GM19467 (cell line): ENCODE data around the gene PABPC3.

Experiments
- ATAC-seq: cut with Tn5 transposase; IDR thresholded peaks from one replicate; pipeline ENCODE4 v1.9.1; 2021; ENCODE audit warnings: mild to moderate bottlenecking, moderate library complexity; ENCODE audit not compliant: unreplicated experiment

PABPC3 gene

DNA sequence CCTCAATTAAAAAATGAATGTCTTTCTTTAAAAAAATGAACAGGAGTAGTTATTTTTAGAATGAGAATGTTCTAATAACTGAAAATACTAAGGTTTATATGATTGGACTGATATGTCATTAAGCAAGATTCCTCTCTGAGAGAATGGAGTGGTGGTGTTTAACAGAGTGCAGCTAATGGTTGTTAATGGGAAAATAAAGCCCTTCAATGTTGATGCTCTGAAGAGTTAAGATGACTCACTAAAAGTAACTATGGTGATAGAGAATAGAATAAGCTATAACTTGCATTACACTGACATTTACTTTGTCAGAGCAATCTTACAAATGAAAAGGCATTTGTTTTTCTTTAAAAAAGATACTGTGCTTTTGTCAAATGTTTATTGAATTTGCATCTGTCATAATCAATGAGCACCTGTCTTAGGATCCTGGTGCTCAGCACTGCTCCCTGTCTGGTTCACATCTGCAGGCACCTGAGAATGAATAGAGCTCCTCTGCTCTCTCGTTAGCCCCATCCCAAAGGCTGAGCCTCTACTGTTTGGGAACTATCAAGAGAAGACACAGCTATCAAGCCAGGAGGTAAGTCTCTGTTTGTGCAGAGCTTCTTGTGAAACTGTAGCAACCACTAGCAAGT is 15.1 kb downstream of the PABPC3 start:
- ATAC-seq: no peak

DNA sequence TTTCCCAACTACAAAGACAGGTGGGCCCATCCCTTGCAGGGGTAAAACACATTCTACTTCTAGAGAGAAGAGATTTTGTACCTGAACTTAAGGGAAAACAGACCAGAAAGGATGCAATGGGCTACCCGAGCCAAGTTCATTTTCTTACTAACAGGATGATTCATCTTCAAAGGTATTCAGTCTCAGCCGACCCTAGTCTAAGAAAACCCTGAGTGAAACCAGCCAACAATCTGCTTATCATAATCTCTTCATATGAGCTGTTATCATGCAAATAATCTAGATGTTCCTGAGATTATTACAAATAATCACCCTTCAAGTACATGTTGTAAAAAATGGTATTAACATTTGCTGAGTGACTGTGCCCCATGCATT is 15.6 kb downstream of the PABPC3 start:
- no peak for ATAC-seq

DNA sequence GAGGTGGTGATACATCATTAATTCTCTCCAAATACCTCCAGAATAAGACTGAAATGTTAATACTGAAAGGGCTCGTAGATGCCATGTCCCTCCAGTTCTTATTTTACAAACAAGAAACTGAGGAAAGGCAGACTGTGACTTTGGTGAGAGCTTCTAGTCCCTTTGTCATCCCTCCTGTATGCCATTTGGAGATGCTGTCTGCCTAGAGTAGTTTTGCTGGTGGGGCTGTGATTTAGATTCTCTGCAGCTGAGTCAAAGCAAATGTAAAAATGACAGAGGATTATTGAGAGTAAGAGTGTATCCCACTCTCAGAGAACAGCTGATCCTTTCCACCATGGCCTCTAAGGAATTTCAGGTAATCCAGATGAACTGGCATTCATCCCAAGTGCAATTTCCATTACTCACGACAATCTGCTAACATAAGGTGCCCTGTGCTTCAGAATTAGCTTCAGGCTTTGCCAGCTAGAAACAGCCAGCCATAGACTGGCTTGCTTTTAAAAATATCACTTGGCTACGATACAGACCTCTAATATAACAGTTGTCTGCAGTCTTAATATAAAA is 16.8 kb downstream of the PABPC3 start:
- no peak for ATAC-seq

- ATAC-seq: peak; percentile 58
These were observed 18.3 kb downstream of the PABPC3 start for GRCh38 chr13:25114220-25114619.

DNA sequence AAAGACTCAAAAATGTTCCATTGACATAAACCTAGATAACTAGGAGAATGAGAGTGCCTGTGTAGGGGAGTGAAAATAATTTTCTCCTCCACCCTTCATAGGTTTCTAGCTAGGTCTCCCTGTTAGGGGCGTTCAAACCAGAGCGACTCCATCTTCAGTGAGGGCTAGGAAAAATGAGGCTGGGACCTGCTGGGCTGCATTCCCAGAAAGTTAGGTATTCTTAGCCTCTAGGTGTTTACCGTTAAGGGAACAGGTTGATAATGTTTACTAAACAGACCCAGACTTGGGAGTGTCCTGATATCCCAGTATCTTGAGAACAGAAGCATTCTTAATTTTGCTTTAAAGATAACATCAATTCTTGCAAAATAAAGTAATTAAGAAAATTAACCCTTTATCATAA is 20.1 kb downstream of the PABPC3 start:
- no peak for ATAC-seq

GRCh38 chr13:25117312-25117711 is 21.4 kb downstream of the PABPC3 start:
- no peak for ATAC-seq

DNA sequence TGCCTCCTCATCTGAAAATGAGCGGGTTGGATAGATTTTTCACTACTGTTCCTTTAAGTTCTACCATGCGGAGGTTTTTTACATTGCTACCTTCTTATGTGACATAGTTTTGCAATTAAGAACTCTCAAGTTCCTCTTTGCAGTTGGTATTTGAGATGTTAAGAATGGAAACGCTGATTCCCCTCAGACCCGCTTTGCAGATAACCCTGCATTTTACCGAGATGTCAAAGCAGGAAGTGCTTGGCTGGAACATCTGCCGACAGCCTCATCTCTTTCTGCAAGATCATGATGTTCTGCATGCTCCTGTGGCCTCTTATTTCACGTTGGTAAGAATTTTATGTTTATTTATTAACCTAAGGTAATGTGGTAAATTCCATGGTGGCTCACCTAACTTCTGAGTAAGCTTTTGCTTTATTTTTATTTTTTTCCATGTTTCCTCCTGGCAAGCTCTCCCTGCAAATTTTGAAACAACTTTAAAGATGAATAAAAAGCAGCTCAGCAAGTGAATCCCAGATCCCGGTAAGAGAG is 22.5 kb downstream of the PABPC3 start:
- no peak for ATAC-seq

- no peak for ATAC-seq
These were observed 35.0 kb downstream of the PABPC3 start for GRCh38 chr13:25130944-25131343.

GRCh38 chr13:25131881-25132420 is 36.0 kb downstream of the PABPC3 start:
- no peak for ATAC-seq

DNA sequence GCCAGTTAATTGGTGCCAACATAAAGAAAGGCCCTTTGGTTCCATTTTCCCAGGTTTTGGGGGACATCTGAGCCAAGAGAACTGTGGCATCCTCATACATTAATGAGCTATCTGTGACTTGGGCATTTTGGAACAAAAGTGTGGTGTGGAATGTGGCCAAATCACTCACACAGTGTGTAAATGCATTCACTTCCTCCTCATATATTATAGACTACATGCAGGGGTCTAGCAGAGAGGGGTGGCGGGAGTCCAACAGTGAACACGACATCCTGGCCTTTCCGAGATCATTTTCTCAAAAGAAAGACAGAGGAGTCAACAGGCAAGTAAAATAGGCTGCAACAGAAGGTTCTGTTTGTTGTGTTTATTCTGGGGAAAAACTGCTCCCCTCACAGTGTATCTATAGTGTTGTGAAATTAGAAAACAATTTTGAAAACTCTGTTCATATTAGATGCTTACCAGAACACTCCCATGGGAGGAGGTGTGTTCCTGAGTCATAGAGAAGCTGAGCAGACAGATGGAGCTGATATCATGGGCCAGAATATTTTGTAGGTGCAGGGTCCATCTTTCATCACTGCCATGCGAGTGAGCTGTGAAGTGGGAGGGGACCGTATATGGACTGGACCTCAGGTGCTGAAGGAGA is 36.9 kb downstream of the PABPC3 start:
- no peak for ATAC-seq

- no peak for ATAC-seq
These were observed 40.0 kb downstream of the PABPC3 start for GRCh38 chr13:25135896-25136295.

DNA sequence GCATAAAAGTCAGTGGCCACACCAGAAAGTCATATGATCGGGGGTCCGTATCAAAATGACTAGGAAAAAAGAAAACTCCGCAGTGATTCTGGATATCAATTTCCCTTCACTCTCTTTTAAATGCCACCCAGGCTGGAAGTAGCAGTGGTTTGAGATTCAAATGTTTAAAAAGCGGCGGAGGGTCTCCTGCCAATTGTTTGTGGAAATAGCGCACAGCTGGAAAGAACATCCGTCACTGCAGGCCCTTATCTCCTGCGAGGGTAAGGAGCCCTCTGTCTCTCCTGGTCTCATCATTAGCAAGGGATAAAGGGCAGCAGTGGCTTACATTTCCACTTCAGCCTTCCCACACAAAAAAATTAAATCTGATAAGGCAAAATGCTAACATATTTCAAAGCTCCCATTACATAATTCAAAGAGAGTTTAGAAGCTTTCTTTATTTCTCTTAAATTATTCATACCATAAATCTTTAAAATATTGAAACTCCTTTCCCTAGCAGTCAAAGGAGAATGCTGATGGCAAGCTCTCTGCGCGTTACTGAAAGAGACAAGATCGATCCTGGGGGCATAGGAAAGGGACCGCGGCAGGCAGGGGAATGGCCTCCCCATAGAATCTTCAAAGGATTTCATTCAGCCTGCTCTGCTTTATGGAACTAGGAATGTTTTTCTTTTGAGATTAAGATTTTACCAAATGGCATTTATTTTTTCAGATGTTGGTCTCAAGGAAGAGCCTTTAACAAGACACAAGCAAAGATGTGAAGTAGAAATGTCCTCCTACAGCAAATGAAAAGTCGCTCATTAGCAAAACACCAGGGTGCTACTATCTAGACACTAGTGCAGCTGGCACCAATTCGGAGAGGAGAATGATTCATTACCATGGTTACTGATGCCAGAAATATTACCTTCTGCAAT is 41.2 kb downstream of the PABPC3 start:
- ATAC-seq: no peak

GRCh38 chr13:25137788-25138115 is 41.8 kb downstream of the PABPC3 start:
- ATAC-seq: no peak

GRCh38 chr13:25141042-25141441 is 45.1 kb downstream of the PABPC3 start:
- ATAC-seq: no peak

GRCh38 chr13:25143706-25144105 is 47.8 kb downstream of the PABPC3 start:
- ATAC-seq: no peak

DNA sequence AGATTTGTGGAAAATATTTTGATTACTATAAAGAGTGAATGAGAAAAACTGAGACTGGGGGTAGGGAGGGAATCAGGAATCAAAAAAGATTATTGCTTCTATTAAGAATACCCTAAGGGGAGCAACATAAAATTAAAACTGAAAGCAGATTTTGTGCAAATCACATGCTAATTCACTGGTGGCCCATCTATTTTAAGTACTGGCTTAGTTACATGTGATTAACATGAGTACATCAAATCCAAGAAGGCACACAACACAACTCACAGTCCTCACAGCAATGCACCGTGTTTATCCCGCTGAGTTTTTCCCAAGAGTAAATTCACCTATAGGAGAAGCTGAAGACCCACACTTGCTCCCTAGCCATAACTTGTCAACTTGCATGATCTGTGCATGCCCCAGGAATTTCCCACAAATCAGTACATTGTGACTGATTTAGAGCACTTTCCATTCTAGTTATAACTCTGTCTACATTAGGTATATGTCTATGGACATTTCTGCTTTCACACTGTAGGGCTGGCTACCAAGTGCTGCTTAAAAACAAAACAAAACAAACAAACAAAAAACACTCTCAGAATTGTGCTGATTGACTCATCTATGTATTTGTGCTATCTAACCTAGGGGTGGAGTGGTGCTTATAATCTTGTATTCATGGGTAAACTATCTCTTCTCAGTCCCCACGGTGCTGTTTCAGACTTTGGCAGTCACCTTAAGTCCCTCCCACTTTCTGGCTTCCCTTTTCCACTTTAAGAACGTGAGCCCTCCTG is 51.9 kb downstream of the PABPC3 start:
- no peak for ATAC-seq

GRCh38 chr13:25148402-25148771 is 52.5 kb downstream of the PABPC3 start:
- ATAC-seq: no peak
